ENCODE results near the gene TXNRD2. TPM values are rescaled to one million over a fixed set of nuclear protein-coding genes. Genes with fewer than 3 reads are reported as not detected.

The TXNRD2 gene
- 21.5 TPM for total RNA-seq

GRCh38 chr22:19941365-19942082 is at the start of gene TXNRD2, which contains the start of gene COMT:
Gene TXNRD2, minus strand, starts transcription at chr22:19941818. Its CDS starts 15 bp downstream, at chr22:19941803.
Gene COMT, plus strand, starts transcription at chr22:19941772. Its CDS starts 20,755 bp downstream, at chr22:19962527.

GRCh38 chr22:19854778-19855503 is 86.7 kb downstream of the TXNRD2 start, which contains the start of the genes GNB1L and RTL10:
Gene GNB1L, minus strand, starts transcription at chr22:19854874. Its CDS starts 33,519 bp downstream, at chr22:19821355.
Gene RTL10, minus strand, starts transcription at chr22:19854874. Its CDS starts 2,613 bp downstream, at chr22:19852261.

Other genes starting within 250 kb of the TXNRD2 start
- gene SEPTIN5, start 227.3 kb downstream of the TXNRD2 start, total RNA-seq, result 39.4 TPM
- 16.9 TPM for gene GP1BB, start 218.3 kb downstream of the TXNRD2 start, total RNA-seq
- 3.9 TPM for gene TBX1, start 181.0 kb downstream of the TXNRD2 start, total RNA-seq
- gene GNB1L, start 86.9 kb downstream of the TXNRD2 start, total RNA-seq, result 8.0 TPM
- gene RTL10, start 86.9 kb downstream of the TXNRD2 start, total RNA-seq, result 16.8 TPM
- 136 TPM for gene COMT, start within 50 bp of the TXNRD2 start, total RNA-seq
- 63.2 TPM for gene ARVCF, start 75.0 kb upstream of the TXNRD2 start, total RNA-seq
- gene TANGO2, start 79.3 kb upstream of the TXNRD2 start, total RNA-seq, result 25.1 TPM
- gene DGCR8, start 138.4 kb upstream of the TXNRD2 start, total RNA-seq, result 26.6 TPM
- gene RANBP1, start 174.3 kb upstream of the TXNRD2 start, total RNA-seq, result 94.2 TPM
- 55.1 TPM for gene TRMT2A, start 175.4 kb upstream of the TXNRD2 start, total RNA-seq
- 20.7 TPM for gene ZDHHC8, start 190.0 kb upstream of the TXNRD2 start, total RNA-seq
- 0.35 TPM for gene CCDC188, start 209.2 kb upstream of the TXNRD2 start, total RNA-seq